WERI-Rb-1 (cell line): ENCODE measurements around the gene SETDB1.
"Not testable (repeated sequence)": the region's sequence is repeated elsewhere in the genome, so short reads cannot be mapped to it uniquely, and the experiment has no call there.

Experiments used
- DNase-seq: peaks from one replicate; pipeline ENCODE4 v3.0.0-alpha.2; 2020
- H3K27ac ChIP-seq: fragments of 250-450 bp; sonication (Bioruptor Pico); 2 replicates; pipeline ENCODE4 v1.5.1; 2020; ENCODE audit warnings: mild to moderate bottlenecking, moderate library complexity
- H3K27me3 ChIP-seq: fragments of 250-450 bp; sonication (Bioruptor Pico); 2 replicates; pipeline ENCODE4 v1.5.1; 2021; ENCODE audit warnings: mild to moderate bottlenecking, low read depth, moderate library complexity; ENCODE audit not compliant: insufficient read depth, severe bottlenecking
- H3K36me3 ChIP-seq: fragments of 250-450 bp; sonication (Bioruptor Pico); 2 replicates; pipeline ENCODE4 v1.5.1; 2020; ENCODE audit warnings: mild to moderate bottlenecking, moderate library complexity
- H3K4me3 ChIP-seq: 2 replicates; pipeline ENCODE4 v1.5.1; 2011; ENCODE audit warnings: low read depth, mild to moderate bottlenecking, control low read depth, low read length
- H3K9me3 ChIP-seq: fragments of 250-450 bp; sonication (Bioruptor Pico); 2 replicates; pipeline ENCODE4 v1.5.1; 2021; ENCODE audit warnings: mild to moderate bottlenecking, moderate library complexity; ENCODE audit not compliant: severe bottlenecking
- CTCF ChIP-seq: IDR thresholded peaks from 2 replicates; pipeline ENCODE4 v1.5.1; 2011; ENCODE audit warnings: low read depth, mild to moderate bottlenecking, control low read depth, inconsistent platforms, low read length

SETDB1 gene

GRCh38 chr1:150926097-150926741 lies at the start of gene SETDB1:
Gene SETDB1 (plus strand): TSS chr1:150926363. CDS start chr1:150927715, 1,352 bp downstream.
- Histone ChIP-seq H3K36me3 (peaks cover 41% of the 10 kb centered on the region), H3K9me3 (peaks cover 3% of the 10 kb centered on the region), H3K27ac (peak within 1 kb of the TSS; percentile 93), H3K27me3 (no peaks in the 10 kb centered on the region), H3K4me3 (peak within 1 kb of the TSS; percentile 87)
- TF ChIP-seq CTCF, result peak; percentile 44
- peak; percentile 100 for DNase-seq

- DNase-seq, H3K27me3 ChIP-seq, H3K27ac ChIP-seq, H3K9me3 ChIP-seq, H3K4me3 ChIP-seq, H3K36me3 ChIP-seq: not testable (repeated sequence)
These were observed 47.2 kb upstream of the SETDB1 start for GRCh38 chr1:150878931-150879330.

GRCh38 chr1:150881331-150882070 lies 44.7 kb upstream of the SETDB1 start:
- peaks cover 5% of the 10 kb centered on the region for H3K9me3 ChIP-seq
- TF ChIP-seq CTCF, result no peak
- no peaks in the 10 kb centered on the region for H3K27me3 ChIP-seq
- no peak overlapping the region for H3K4me3 ChIP-seq
- no peak overlapping the region for H3K27ac ChIP-seq
- no peak for DNase-seq
- H3K36me3 ChIP-seq, result no peaks in the 10 kb centered on the region

DNA sequence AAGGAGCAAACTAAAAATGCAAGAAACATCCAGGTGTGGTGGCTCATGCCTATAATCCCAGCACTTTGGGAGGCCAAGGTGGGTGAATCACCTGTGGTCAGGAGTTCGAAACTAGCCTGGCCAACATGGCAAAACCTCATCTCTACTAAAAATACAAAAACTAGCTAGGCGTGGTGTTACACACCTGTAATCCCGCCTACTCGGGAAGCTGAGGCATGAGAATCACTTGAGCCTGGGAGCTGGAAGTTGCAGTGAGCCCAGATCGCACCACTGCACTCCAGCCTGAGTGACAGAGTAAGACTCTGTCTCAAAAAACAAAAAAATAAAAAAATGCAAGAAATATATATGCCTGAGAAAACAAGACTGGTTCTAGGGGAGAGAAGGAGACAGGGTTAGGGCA lies 43.0 kb upstream of the SETDB1 start:
- DNase-seq, H3K27me3 ChIP-seq, H3K4me3 ChIP-seq, H3K9me3 ChIP-seq, H3K27ac ChIP-seq, H3K36me3 ChIP-seq: not testable (repeated sequence)

- Histone ChIP-seq H3K4me3 (no peak within 1 kb of the TSS), H3K27me3 (no peaks in the 10 kb centered on the region), H3K9me3 (no peaks in the 10 kb centered on the region), H3K36me3 (no peaks in the 10 kb centered on the region), H3K27ac (no peak within 1 kb of the TSS)
- no peak for TF ChIP-seq CTCF
- DNase-seq, result no peak
These were observed 39.1 kb upstream of the SETDB1 start, which contains the start of gene CTXND2 for GRCh38 chr1:150887018-150887417. Gene CTXND2 (plus strand): TSS chr1:150887136. CDS start chr1:150912315, 25,179 bp downstream.

DNA sequence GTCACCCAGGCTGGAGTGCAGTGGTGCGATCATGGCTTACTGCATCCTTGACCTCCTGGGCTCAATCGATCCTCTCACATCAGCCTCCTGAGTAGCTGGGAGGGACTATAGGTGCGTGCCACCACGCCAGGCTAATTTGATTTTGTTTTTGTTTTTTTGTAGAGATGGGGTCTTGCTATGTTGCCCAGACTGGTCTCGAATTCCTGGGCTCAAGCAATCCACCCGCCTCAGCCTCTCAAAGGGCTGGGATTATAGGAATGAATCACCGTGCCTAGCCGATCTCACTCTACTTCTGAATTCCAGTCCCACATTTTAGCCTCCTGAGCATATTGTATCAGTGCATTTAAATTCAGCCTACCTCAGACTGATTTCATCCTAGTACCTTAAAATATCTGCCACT lies 37.4 kb upstream of the SETDB1 start:
- no peak for DNase-seq
- Histone ChIP-seq H3K27ac (no peak overlapping the region), H3K9me3 (no peaks in the 10 kb centered on the region), H3K27me3 (no peaks in the 10 kb centered on the region), H3K36me3 (no peaks in the 10 kb centered on the region), H3K4me3 (no peak overlapping the region)
- no peak for TF ChIP-seq CTCF
